CMK (cell line): ENCODE results near the gene KIF11.
A peak's percentile ranks its signal among the peaks of the same experiment; 100 is the strongest.
"Not testable (repeated sequence)": the region's sequence is repeated elsewhere in the genome, so short reads cannot be mapped to it uniquely, and the experiment has no call there.

Experiments used
- DNase-seq: peaks from one replicate; pipeline ENCODE4 v3.0.0-alpha.2; 2010; ENCODE audit warnings: low read depth

KIF11 gene

DNA sequence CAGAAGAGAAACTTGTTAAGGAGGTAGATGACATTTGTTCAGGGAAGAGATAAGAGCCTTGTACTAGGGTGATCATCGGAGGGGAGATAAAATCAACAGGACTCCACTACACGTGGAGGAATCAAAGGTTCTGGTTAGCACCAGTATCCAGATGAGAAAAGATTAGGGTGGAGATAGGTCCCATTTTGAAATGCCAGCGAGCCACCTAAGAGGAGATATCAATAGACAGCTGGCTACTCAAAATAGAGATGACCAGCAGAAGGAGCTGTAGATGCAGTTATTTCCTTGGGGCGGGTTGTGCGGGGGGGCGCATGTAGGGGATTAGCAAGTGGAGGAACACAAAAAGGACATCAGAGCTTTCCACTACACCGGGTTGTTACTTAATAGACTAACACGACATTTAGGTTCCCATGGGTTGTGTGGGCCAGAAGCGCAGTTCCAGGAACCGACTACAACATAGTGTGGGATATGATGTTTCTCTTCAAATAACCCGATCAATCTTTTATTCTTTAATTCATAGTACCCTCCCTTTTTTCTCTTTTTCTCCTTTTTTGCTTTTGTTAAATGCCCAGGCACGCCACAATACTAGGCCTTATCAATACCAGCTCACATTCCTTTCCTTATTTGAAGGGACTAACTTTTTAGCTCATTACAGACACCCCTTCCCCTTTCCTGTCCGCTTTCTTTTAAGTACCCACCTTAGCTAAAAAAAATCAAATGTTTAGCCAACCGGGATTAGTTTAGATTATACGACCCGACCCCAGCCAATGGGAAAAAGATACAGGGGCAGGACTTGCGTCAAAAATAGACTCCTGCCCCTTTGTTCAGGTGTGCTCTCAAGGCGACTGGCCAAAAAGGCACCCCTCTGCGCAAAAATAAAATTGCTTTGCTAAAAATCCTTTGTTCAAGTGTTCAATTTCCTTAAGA lies 2.0 kb upstream of the KIF11 start:
- DNase-seq = no peak

DNA sequence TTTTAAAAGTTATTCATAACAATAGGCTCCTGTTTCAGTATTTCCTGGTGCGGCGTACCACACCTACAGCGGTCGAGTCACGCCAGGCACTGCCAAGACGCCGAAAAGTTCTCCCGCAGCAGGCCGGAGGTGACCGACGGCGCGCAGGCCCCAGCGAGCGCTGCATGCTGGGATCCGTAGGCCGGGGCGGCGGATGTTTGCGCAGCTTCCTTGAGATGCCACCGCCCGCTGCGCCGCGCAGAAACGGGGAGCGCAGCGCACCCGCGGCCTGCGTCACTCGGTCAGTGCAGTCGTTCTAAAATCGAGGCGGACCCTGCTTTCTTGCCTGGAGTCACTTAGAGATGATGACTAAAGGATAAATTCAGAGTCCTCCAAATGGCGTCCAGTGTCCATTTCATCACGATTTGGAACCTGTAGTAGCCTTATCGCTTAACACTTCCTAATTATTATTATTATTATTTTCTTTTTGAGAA lies 1.3 kb upstream of the KIF11 start:
- DNase-seq = peak; percentile 81

DNA sequence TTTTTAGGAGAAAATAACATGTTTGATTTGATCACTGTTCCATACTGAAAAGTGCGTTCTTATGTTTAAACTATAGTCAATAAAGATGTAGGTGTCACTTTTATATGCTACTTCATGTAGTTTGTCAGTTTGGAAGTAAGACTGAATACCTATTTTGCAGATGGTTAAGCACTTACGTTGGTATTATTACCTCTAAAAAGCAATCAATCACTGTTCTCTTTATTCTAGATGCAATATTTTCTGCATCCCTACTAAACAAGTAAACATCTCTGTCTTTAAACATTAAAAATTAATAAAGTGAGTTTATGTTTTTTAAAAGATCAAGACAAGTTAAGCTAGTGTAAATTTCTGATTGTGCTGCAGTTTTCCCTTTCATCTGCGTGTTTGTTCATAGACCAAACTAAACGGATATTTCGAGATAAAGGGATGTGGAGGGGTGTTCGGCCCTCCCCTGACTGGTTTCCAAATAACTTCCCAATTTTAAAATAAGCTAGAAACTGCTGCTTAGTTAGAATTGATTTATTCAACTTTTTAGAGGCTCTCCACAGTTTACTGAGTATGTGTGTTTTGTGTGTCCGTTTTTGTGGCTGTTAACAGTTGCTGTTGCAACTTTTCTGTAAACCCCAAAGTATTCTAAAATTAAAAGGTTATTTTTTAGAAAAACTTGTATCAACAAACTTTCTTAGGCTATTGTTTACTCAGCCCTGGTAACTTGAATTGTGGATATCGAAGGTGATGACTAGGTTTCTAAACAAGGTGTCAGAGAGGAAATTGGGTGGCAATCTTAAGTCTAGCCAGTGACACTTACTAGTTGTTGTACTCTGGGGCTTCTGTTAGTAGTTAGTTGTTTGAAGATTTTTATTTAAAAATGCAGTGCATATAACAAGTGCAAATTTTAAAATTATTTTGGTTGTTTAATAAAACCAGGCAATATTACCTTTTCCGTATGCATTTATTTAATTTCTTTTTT lies 974 bp downstream of the KIF11 start:
- no peak for DNase-seq

DNA sequence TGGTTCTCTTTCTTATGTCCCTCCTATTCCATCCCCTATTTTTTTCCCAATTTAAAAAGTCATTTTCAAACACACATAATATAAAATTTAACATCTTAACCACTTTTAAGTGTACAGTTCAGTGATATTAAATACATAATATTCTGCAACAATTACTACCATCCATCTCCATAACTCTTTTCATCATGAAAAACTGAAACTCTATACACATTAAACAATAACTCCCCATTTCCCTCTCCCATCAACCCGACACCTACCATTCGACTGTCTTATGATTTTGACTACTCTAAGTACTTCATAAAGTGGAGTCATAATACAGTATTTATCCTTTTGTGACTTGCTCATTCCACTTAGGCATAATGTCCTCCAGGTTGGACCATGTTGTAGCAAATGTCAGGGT lies 2.6 kb downstream of the KIF11 start:
- no peak for DNase-seq

DNA sequence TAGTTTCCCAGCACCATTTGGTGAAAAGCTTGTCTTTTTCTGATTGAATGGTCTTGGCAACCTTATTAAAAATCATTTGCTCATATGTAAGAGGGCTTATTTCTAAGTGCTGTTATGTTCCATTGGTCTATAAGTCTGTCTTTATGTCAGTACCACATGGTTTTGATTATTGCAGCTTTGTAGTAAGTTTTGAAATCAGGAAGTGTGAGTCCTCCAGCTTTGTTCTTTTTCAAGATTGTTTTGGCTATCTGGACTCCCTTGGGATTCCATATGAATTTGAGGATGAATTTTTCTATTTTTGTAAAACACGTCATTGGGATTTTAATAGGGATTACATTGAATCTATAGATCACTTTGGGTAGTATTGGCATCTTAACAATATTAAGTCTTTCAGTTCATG lies 5.4 kb downstream of the KIF11 start:
- DNase-seq = no peak

DNA sequence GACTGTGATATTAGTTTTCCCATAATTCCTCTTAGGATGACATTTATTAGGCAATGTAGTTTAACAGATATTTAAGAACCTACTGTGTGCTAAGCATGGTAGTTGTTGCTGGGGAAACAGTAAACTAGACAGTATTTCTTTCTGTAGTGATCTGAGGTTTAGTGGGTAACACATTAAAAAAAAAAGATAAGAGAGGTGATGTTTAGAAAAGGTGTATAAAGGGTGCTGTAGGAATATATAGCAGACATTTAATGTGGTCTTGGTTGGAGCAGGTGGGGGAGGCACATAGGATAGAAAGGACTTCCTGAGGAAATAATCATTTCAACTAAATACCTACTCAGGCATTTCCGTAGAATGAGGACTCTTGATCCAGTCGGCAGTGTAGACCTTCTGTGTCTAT lies 11.9 kb downstream of the KIF11 start:
- DNase-seq = no peak

DNA sequence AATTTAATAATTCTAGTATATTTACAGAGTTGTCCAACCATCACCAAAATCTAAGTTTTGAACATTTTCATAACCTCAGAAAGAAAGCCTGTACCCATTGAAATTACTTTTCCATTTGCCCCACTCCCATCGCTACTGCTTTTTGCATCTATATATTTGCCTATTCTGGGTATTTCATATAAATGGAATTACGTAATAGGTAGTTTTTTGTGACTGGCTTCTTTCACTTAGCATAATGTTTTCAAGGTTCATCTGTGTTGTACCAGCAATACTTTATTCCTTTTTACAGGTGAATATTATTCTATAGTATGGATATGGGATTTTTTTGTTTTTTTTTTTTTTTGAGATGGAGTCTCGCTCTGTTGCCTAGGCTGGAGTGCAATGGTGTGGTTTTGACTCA lies 22.6 kb downstream of the KIF11 start:
- no peak for DNase-seq

DNA sequence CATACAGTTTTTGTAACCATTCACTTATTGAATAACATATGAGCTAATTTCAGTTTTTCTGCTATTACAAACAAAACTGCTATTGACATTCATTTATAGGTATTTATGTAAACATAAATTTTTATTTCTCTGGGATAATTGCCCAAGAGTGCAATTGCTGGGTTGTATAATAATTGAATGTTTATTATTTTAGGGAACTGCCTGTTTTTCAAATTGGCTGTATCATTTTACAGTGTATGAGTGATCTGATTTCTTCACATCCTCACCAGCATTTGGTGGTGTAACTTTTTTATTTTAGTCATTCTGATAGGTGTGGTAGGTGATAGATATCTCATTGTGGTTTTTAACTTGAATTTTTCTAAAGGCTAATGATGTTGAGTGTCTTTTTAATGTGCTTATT lies 26.4 kb downstream of the KIF11 start:
- no peak for DNase-seq

DNA sequence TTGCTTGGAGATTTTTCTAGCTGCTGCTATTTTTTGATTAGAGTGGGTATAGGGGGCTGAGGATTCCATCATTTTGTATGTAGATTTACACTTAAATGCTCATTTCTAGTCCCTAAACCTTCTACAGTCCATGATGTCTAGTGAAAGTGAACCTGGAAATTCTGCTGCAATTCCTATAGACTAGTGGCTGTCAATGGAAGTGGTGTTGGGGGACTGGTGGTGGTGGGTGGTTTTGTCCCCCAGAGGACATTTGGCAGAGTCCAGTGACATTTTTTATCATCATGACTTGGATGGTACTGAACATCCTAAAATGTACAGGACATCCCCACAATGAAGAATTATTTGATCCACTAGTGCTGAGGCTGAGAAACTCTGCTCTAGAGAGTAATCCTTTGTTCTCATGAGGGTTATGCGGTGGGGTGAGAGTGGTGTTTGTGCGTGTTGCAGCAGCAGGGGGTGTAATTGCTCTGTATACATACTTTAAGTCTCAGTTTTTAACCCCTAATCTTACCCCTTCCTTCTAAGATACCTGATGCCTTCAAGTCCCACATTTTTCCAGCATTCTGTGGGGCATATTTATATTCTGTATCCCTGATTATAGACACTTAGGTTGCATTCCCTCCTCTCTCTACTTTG lies 35.0 kb downstream of the KIF11 start:
- DNase-seq = no peak

DNA sequence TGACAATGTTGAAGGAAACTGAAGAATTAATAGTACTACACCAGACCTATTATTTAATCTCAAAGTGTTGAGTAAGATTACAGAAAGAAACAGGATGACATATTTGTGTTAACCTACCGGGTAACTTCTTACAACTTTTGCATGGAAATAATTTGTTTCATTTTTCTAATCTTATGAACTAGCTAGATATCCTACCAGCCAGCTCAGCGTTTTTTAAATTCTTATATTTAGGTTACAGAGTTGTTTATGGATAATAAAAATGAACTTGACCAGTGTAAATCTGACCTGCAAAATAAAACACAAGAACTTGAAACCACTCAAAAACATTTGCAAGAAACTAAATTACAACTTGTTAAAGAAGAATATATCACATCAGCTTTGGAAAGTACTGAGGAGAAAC lies 37.0 kb downstream of the KIF11 start:
- no peak for DNase-seq

DNA sequence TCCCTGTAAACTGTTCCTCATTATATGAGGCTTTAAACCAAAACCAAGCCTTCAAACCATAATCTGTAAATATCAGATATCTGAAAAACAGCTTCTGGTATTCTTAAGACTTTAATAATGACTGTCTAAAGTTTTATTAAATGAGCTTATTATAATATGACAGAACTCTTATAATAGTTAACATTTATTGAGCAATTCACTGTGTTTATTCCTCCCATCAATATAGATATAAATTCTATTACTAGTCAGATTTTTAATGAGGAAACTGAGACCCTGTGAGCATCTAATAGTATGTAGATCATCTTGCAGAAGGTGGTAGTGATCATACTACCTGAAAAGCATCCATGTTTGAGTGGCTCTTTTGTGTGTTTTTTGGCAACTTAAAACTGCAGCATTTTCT lies 45.1 kb downstream of the KIF11 start:
- no peak for DNase-seq

DNA sequence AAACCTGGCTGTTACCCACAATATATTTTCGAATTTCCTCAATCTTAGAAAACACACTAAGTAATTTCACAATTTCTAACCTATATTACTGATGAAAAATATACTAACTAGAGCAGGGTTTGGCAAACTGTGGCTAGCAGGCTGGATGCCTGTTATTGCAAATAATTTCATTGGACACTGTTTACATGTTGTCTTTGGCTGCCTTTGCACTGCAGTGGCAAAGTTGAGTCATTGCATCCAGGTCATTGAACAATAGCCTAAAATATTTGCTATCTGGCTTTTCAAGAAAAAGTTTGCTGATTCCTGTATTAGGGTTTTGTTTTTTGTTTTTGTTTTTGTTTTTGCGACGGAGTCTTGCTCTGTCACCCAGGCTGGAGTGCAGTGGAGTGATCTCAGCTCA lies 47.2 kb downstream of the KIF11 start:
- DNase-seq = no peak

DNA sequence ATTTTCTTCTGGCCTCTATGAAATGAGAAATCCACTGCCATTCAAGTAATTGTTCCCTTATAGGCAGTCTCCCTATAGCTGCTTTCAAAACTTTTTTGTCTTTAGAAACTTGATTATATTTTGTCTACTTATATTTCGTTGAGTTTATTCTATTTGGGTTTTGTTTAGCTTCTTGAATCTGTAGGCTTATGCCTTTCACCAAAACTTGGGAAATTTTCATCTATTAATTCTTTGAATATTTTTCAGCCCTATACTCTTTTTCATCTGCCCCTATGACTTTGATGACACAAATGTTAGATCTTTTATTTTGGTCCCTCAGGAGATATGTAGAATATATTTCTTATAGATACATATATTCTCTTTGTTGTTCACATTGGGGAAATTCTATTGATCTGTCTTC lies 48.6 kb downstream of the KIF11 start:
- DNase-seq = no peak

DNA sequence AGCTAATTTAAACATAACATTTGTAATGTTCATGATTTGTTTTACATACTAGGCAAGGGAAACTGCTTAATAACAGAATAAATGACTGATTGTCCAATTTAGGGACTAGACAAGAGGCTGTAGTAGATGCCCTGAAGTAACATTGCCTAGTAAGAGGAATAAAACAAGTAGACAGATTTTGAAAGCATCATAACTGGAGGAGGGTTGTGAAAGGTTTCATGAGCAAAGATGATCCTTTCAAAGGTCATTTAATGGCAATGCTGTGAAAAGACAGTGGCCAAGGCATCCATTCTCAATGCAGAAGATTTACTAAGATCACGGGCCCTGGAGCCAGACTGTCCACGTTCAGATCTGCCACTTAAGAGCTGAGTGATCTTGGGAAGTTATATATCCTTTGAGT lies 52.0 kb downstream of the KIF11 start:
- DNase-seq = no peak

DNA sequence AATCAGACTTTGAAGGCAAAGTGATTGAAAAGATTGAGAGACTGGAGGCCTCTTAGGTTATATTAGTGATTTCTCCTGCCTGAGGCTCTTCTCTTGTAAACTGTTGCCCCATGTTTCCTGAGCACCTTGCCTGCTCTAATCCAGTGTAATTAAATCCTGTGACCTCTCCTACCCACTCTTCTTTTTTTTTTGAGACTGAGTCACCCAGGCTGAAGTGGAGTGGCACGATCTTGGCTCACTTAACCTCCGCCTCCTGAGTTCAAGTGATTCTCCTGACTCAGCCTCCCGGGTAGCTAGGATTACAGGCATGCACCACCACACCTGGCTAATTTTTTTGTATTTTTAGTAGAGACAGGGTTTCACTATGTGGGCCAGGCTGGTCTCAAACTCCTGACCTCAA lies 57.9 kb downstream of the KIF11 start:
- DNase-seq = not testable (repeated sequence)

DNA sequence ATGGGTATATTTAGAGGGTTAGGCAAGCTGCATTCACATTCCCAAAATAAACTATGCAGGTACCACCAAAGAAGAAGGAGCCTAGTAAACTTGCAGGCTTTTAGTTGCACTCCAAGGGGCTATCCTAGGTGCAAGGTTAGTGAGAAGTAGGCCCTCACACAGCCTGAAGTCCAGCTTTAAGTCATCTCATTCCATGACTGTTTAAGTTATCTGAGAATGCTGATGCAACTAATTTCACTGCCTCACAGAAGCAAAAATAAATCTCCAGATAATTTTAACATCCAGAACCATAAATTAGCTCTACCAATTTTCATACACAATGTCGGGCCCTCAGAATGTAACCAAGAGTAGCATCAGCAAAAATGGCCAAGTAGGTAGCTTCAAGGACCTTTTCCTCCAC lies 62.5 kb downstream of the KIF11 start:
- DNase-seq = no peak

DNA sequence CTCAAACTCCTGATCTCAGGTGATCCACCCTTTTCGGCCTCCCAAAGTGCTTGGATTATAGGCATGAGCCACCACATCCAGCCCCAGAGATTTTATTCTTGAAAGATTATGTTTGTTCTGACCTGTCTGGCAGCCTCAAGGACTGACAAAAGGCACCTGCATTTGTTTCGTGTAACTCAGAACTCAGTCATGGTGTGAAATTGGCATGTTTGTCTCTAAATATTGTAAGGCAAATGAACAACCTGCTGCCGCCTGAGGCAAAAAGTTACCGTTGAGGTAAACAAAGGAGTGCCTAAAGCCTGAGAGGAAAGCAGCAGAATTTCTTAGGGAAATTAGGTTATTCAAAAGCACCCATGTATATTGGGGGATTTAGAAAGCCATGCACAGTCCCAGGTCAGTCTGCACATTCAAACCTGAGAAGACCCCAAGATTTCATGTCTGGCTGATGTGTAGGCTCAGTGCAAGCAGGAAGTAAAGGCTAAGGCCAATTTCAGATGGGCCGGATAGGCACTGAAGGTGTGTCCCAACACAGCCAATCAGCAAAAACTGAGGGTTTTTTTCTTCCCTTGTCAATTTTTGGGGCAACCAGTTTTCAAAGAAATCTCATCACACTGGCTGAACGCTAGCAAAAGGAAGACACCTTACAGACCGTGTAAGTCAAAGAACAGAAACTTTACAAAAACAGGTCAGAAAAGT lies 63.5 kb downstream of the KIF11 start:
- no peak for DNase-seq

DNA sequence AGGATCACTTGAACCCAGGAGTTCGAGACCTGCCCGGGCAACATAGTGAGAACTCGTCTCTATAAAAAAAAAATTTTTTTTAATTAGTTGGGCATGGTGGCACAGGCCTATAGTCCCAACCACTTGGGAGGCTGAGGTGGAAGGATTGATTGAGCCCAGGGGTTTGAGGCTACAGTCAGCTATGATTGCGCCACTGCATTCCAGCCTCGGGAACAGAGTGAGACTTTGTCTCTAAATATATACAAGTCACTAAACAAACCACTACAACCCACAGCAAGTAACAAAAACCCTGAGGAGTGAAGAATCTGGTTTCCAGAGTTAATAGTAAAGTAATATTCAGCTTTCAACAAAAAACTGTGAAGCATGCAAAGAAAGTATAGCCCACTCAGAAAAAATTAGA lies 64.1 kb downstream of the KIF11 start:
- DNase-seq = no peak

DNA sequence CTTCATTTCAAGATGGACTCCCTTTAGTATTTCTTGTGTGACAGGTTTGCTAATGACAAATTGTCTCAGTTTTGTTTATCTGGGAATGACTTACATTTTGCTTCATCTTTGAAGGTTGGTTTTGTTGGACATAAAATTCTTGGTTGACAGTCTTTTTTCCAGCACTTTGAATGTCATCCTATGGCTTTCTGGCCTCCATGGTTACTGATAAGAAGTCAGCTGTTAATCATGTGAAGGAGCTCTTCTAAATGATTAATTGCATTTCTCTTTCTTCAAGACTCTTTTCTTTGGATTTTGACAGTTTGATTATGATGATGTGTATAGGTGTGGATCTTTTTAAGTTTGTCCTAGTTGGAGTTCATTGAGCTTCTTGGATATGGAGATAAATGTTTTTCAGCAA lies 69.9 kb downstream of the KIF11 start:
- DNase-seq = no peak

DNA sequence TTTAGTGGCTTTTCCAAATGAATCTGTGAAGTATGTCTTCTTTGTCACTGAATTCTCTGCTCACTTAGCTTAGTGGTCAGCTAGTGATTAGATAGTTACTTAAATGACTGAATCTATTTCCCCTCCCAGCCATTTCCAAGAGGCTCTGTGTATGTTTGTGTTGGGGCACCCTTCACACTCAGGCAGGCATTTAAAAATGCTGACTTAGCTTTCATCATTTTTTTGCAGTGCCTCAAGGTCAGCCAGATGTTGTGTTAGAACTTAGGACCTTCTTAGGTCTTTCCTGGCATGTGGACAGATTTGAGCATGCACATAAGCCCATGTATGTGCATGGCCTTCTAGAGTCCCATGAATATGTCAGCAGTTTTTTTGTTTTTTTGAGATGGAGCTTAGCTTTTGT lies 71.4 kb downstream of the KIF11 start:
- no peak for DNase-seq

DNA sequence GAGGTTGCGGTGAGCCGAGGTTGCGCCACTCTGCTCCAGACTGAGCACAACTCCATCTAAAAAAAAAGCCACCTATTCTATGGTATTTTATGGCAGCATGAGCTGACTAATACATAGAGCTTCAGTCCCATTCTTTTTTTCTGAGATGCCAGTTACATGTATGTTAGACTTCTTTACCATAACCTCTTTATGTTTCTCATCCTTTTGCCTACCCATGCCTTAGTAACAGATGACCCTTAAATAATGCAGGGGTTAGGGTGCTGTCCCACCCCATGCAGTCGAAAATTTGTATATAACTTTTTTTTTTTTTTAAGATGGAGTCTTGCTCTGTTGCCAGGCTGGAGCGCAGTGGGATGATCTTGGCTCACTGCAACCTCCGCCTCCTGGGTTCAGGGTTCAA lies 74.1 kb downstream of the KIF11 start:
- DNase-seq = no peak

DNA sequence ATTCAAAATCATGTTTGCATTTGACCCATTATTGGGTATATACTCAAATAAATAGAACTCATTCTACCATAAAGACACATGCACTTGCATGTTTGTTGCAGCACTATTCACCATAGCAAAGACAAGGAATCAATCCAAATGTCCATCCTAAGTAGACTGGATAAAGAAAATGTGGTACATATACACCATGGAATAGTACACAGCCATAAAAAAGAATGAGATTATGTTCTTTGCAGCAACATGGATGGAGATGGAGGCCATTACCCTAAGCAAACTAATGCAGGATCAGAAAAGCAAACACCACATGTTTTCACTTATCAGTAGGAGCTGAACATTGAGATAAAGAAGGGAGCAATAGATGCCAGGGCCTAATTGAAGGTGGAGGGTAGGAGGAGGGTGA lies 84.8 kb downstream of the KIF11 start:
- no peak for DNase-seq
